Measurements from ENCODE around the gene FLOT1.

FLOT1 gene

DNA sequence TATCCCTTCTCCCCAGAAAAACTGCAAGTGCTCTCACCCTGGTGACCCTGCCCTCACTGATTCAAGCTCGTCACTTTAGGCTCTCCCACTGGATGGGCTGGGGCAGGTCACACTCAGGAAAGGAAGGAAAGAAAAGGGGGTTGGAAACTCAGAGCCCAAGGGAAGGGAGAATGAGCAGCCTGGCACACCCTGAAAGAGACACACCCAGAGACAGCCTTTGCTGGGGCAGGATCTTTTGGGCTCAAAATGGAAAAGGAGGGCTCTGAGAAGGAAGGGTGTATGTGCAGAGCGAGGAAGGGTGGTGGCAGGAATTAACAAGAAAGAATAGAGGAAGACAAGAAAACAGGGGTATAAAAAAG lies 58.5 kb downstream of the FLOT1 start:
- peaks cover 38% of the 10 kb centered on the region for H3K4me1 Mint-ChIP-seq (ENCODE audit: low read depth)
- H3K9me3 Mint-ChIP-seq = no peaks in the 10 kb centered on the region
- peak overlapping the region; percentile 88 for H3K27ac Mint-ChIP-seq
- H3K36me3 Mint-ChIP-seq (ENCODE audit: low read depth) = peaks cover 76% of the 10 kb centered on the region
- no peaks in the 10 kb centered on the region for H3K27me3 Mint-ChIP-seq (ENCODE audit: low read depth)
- peak overlapping the region; percentile 96 for H3K4me3 Mint-ChIP-seq
- DNase-seq (ENCODE audit: low spot score) = no peak

DNA sequence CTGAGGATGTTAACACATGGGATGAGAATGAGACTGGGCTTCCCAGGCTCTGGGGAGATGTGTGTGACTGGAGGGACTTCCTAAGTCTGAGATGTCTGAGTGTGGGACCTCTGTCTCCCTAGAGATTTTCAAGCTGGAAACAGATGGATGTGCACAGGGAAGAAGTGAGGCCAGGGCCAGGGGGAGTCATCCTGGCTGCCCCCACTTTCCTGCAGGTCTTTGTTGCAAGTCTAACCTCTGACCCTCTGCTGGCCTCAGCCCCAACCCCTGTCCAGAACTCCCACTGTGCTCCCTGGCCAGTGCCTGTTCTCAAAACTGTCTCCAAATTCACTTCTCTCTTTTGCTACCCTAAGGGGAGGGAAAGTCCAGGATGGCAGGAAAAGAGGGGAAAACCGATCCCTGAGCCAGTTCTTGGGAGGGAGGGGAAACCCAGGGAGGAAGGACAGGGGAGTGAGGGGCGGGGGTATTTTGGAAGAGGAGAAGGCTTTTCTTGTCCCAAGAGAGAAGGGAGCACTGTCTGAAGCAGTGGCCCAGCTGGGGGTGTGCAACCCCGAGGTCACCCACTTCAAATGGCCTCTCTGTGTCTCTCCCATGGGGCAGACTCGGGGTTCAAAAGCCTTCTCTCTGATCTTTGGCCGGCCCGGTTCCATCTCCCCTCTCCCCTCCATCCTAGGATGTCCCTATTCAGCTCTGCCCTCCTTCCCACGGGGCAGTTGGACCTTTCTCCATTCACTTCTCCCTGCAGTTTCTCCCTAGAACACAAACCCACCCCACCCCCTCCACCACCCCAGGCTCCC lies 59.1 kb downstream of the FLOT1 start:
- Mint-ChIP-seq H3K9me3 (no peaks in the 10 kb centered on the region), H3K4me3 (peak overlapping the region; percentile 96), H3K27ac (peak overlapping the region; percentile 88), H3K27me3 (ENCODE audit: low read depth) (no peaks in the 10 kb centered on the region), H3K36me3 (ENCODE audit: low read depth) (peaks cover 77% of the 10 kb centered on the region), H3K4me1 (ENCODE audit: low read depth) (peaks cover 36% of the 10 kb centered on the region)
- no peak for DNase-seq (ENCODE audit: low spot score)

DNA sequence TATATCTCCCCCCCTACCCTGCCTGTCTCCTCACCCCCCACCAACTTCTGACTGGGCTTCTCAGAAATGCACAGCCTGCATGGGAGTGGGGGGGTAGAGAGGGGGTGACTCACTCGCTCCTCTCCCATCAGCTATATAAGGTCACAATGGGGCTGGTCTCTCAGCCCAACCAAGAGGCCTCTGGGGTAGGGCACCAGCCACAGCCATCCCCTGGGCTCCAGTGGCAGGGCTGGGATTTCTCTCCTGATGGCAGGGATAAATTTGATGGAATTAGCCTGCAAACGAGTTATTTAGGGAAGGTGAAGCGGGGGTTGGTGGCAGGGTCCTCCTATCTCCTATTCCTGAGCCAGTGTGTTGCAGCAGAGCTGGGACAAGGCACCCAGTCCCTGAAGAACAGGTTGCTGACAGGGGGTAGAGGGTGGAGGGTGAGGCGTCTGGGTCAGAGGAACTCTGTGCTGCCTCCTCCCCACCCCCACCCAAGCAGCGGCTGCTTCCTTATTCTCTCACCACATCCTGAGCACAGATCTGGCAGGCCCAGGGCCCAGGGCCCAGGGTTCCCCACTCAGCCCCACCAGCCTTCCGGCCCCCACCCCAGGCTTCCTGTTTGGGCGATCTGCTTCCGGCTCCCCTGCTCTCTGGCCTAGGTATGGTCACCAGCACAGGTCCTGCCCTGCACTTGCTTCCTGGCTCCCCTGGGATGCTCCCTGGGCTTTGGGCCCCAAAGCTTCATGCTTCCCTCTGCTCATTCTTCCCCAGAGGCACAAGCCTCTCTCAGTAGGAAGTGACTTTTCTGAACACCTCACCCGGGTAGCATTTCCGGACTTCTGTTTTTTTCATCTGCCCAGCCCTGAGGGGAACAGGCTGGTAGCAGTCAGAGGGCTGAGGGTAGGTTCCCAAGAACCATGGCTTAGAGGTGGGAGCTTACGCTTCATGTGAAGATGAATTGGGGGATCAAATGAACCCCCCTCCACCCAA lies 60.1 kb downstream of the FLOT1 start:
- peaks cover 28% of the 10 kb centered on the region for H3K4me1 Mint-ChIP-seq (ENCODE audit: low read depth)
- H3K27ac Mint-ChIP-seq = peak overlapping the region; percentile 88
- H3K27me3 Mint-ChIP-seq (ENCODE audit: low read depth) = no peaks in the 10 kb centered on the region
- H3K9me3 Mint-ChIP-seq = no peaks in the 10 kb centered on the region
- peaks cover 74% of the 10 kb centered on the region for H3K36me3 Mint-ChIP-seq (ENCODE audit: low read depth)
- H3K4me3 Mint-ChIP-seq = peak overlapping the region; percentile 96
- peak; percentile 87 for DNase-seq (ENCODE audit: low spot score)

DNA sequence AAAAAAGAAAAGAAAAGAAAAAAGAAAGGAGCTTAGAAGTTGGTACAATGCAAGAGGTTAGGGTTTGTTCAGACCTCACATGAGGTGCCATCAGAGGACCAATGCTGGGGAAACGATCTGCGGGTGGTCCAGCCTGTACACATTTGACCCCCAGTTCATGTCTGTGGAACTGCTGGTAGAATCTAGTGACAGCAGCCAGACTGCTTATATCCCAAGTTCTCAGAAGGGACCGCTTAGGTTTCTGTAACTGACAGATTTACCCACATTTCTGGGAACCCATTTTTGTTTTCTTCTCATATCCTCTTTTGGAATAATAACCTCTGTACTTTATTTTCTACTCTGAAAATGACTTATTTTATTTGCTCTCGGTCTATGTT lies 60.7 kb downstream of the FLOT1 start:
- no peak for DNase-seq (ENCODE audit: low spot score)
- H3K4me1 Mint-ChIP-seq (ENCODE audit: low read depth) = peaks cover 28% of the 10 kb centered on the region
- H3K36me3 Mint-ChIP-seq (ENCODE audit: low read depth) = peaks cover 81% of the 10 kb centered on the region
- H3K4me3 Mint-ChIP-seq = peak overlapping the region; percentile 96
- H3K9me3 Mint-ChIP-seq = no peaks in the 10 kb centered on the region
- H3K27ac Mint-ChIP-seq = peak overlapping the region; percentile 88
- no peaks in the 10 kb centered on the region for H3K27me3 Mint-ChIP-seq (ENCODE audit: low read depth)

GRCh38 chr6:30679765-30680535 lies 62.5 kb downstream of the FLOT1 start:
- Mint-ChIP-seq H3K4me3 (peak overlapping the region; percentile 96), H3K27me3 (ENCODE audit: low read depth) (no peaks in the 10 kb centered on the region), H3K4me1 (ENCODE audit: low read depth) (peaks cover 32% of the 10 kb centered on the region), H3K36me3 (ENCODE audit: low read depth) (peaks cover 76% of the 10 kb centered on the region), H3K9me3 (no peaks in the 10 kb centered on the region), H3K27ac (peak overlapping the region; percentile 77)
- DNase-seq (ENCODE audit: low spot score) = no peak

DNA sequence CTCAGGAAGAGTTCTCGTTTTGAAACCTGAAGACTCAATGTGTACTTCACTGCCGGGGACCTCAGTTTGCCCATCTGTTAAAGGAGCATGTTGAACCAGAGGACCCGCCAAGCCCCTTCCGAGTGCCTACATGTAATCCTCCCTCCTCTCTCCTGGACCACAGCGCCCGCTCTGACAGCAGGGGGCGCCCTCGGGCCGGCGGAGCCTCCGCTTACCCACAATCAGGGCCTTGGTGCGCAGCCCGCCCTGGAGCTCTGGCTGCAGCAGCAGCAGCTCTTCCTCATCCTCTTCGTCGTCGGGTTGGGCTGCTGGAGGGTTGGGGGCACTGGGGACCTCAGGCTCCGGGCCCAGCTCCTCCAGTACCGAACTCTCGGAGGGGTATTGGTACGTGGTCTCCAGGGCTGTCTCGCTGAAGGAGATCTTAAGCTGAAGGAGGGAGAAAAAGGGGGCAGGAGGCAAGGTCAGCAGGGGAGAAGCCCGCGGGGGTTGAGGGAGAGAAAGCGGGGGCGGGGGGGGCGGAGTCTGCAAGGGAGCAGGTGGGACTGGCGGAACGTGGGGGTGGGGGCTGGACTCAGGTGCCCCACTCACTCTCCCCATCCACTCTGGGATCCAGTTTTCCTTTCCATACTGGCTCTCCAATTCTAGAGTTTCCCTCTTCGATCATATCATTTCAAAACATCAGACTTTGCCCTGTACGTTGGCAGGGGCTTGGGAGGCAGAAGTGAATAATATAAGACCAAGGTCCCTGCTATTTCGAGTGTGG lies 63.3 kb downstream of the FLOT1 start:
- peaks cover 71% of the 10 kb centered on the region for H3K36me3 Mint-ChIP-seq (ENCODE audit: low read depth)
- H3K4me3 Mint-ChIP-seq = peak overlapping the region; percentile 96
- no peaks in the 10 kb centered on the region for H3K9me3 Mint-ChIP-seq
- peaks cover 32% of the 10 kb centered on the region for H3K4me1 Mint-ChIP-seq (ENCODE audit: low read depth)
- peak overlapping the region; percentile 78 for H3K27ac Mint-ChIP-seq
- no peaks in the 10 kb centered on the region for H3K27me3 Mint-ChIP-seq (ENCODE audit: low read depth)
- DNase-seq (ENCODE audit: low spot score) = peak; percentile 86
